Sigmoid colon (tissue), 7 donors: Measurements from ENCODE around the gene IL27RA. TPM values are rescaled to one million over a fixed set of nuclear protein-coding genes. Genes with fewer than 3 reads are reported as not detected.

Experiments
- DNase-seq: peaks from one replicate; pipeline ENCODE4 v3.0.0-alpha.2; 2019
- H3K27ac ChIP-seq, 4 donors: fragments of 200-600 bp; sonication (generic); one replicate each; pipeline ENCODE4 v1.5.1; 2016 to 2019; ENCODE audit warnings: mild to moderate bottlenecking in 1 of 4
- H3K27me3 ChIP-seq, 3 donors: fragments of 200-600 bp; sonication (generic); one replicate each; pipeline ENCODE4 v1.5.1; 2019; ENCODE audit warnings: mild to moderate bottlenecking in 1 of 3
- H3K36me3 ChIP-seq, 4 donors: fragments of 200-600 bp; sonication (generic); one replicate each; pipeline ENCODE4 v1.5.1; 2016 to 2019
- H3K4me1 ChIP-seq, 4 donors: fragments of 200-600 bp; sonication (generic); one replicate each; pipeline ENCODE4 v1.5.1; 2017 to 2019
- H3K4me3 ChIP-seq, 4 donors: fragments of 200-600 bp; sonication (generic); one replicate each; pipeline ENCODE4 v1.5.1; 2017 to 2019; ENCODE audit warnings: mild to moderate bottlenecking in 2 of 4, moderate library complexity in 1 of 4
- H3K9me3 ChIP-seq, 4 donors: fragments of 200-600 bp in 3 of 4; sonication (generic) in 3 of 4; one replicate each; pipeline versions ENCODE4 v1.5.1 to v1.6.1; 2013 to 2019
- EP300 ChIP-seq, 4 donors: sonication (generic); formaldehyde crosslinking; IDR thresholded peaks; one replicate each; pipeline ENCODE4 v1.6.1; 2017; ENCODE audit warnings: antibody characterized with exemption in 4 of 4
- POLR2A ChIP-seq, 2 donors: fragments of 450-650 bp; IDR thresholded peaks; one replicate each; pipeline ENCODE4 v1.6.1; 2016; ENCODE audit warnings: antibody characterized with exemption in 2 of 2, mild to moderate bottlenecking in 2 of 2, moderate library complexity in 2 of 2
- POLR2AphosphoS5 ChIP-seq, 4 donors: sonication (generic); formaldehyde crosslinking; IDR thresholded peaks; one replicate each; pipeline ENCODE4 v1.6.1; 2017; ENCODE audit warnings: antibody characterized with exemption in 4 of 4
- WGBS, 2 donors: extraction: QIAGEN DNeasy Blood & Tissue Kit; methylation state at CpG; one replicate each; pipeline ENCODE4 v1.1.7; 2013; 5-methylcytosine and 5-hydroxymethylcytosine counted together
- intact Hi-C: fragments of 100-400 bp; cut with DNase I; formaldehyde crosslinking; loops from one replicate; pipeline ENCODE4 v1.15.1; 2023
- polyA plus RNA-seq, 3 donors: library from polyadenylated mRNA; stranded (reverse); fragments of 200-250 nt; gene quantifications; one replicate each; pipeline ENCODE4 v1.2.3, GENCODE V29; 2013
- total RNA-seq, 4 donors: library from RNA; depleted of rRNA; stranded (reverse); fragments of >200 nt; gene quantifications; one replicate each; pipeline ENCODE4 v1.1.0, GENCODE V29; 2016
- TF ChIP-seq, protein P1 (sequence below), 4 experiments: fragments of 450-650 bp in 3 of 4; fragments of 200-600 bp in 1 of 4; IDR thresholded peaks; one replicate each; pipeline ENCODE4 v1.5.1; 2016 to 2019; ENCODE audit warnings: antibody characterized with exemption in 4 of 4, mild to moderate bottlenecking in 3 of 4, moderate library complexity in 2 of 4
- donor health status: healthy with polysubstance abuse.
- donor health status: Bipolar disorder and iron deficiency.
- donor health status: healthy.

Gene IL27RA
- total and polyA plus RNA-seq, 7 donors = 0.60 to 10.3 (median 1.5) TPM

- peak; percentile 77 for DNase-seq
- peak overlapping the region; percentile 87 to 93 (median 91) for H3K27ac ChIP-seq
- H3K4me1 ChIP-seq = peaks cover 0 to 41% (median 38%) of the 10 kb centered on the region in 4 donors
- intact Hi-C loops = loop anchor here (1.0 to 2.0 kb wide), 4 partner anchors 39 to 194 kb away; partner anchors contain the start of genes ASF1B and RFX1
- no peaks in the 10 kb centered on the region for H3K27me3 ChIP-seq
- no peaks in the 10 kb centered on the region for H3K36me3 ChIP-seq
- 1 to 2% methylated on average over 44 of the region's 44 CpGs for WGBS, 2 donors
- H3K9me3 ChIP-seq = no peaks in the 10 kb centered on the region
- H3K4me3 ChIP-seq = peak overlapping the region; percentile 42 to 77 (median 62)
- TF ChIP-seq, protein P1, sequence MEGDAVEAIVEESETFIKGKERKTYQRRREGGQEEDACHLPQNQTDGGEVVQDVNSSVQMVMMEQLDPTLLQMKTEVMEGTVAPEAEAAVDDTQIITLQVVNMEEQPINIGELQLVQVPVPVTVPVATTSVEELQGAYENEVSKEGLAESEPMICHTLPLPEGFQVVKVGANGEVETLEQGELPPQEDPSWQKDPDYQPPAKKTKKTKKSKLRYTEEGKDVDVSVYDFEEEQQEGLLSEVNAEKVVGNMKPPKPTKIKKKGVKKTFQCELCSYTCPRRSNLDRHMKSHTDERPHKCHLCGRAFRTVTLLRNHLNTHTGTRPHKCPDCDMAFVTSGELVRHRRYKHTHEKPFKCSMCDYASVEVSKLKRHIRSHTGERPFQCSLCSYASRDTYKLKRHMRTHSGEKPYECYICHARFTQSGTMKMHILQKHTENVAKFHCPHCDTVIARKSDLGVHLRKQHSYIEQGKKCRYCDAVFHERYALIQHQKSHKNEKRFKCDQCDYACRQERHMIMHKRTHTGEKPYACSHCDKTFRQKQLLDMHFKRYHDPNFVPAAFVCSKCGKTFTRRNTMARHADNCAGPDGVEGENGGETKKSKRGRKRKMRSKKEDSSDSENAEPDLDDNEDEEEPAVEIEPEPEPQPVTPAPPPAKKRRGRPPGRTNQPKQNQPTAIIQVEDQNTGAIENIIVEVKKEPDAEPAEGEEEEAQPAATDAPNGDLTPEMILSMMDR (IDR thresholded peaks at IDR 0.05) = no peak
- no peak for TF ChIP-seq POLR2AphosphoS5 (IDR thresholded peaks at IDR 0.05)
- TF ChIP-seq POLR2A (IDR thresholded peaks at IDR 0.05) = no peak
- no peak for TF ChIP-seq EP300 (IDR thresholded peaks at IDR 0.05)
These were observed 42.6 kb downstream of the IL27RA start for GRCh38 chr19:14073925-14074838.

DNA sequence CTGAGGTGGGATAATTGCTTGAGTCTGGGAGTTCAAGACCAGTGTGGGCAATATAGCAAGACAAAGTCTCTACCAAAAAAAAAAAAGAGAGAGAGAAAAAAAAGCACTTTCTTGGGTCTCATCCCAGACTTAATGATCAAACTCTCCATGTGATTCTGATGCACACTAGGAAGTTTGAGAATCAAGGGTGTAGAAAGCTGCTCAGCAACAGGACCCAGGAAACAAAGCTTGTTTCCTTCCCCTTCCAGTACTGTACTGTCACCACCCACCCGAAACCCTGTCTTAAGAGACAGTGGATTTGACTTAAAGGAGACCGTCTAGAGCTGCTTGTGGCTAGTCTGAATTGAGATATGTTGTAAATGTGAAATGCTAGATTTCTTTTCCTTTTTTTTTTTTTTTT is 46.8 kb downstream of the IL27RA start:
- H3K27me3 ChIP-seq = no peaks in the 10 kb centered on the region
- intact Hi-C loops = no loop called here
- TF ChIP-seq POLR2A (IDR thresholded peaks at IDR 0.05) = no peak
- peak in 1 of 4 donors; percentile 11 for TF ChIP-seq POLR2AphosphoS5 (IDR thresholded peaks at IDR 0.05)
- H3K36me3 ChIP-seq = no peaks in the 10 kb centered on the region
- peaks cover 0 to 43% (median 38%) of the 10 kb centered on the region in 4 donors for H3K4me1 ChIP-seq
- WGBS, 2 donors = 43 to 49% methylated on average over 2 of the region's 2 CpGs
- DNase-seq = no peak
- no peak overlapping the region for H3K4me3 ChIP-seq
- no peaks in the 10 kb centered on the region for H3K9me3 ChIP-seq
- no peak overlapping the region for H3K27ac ChIP-seq

GRCh38 chr19:14080887-14081796 is 49.6 kb downstream of the IL27RA start:
- Histone ChIP-seq H3K4me1 (peaks cover 0 to 22% (median 19%) of the 10 kb centered on the region in 4 donors), H3K27me3 (no peaks in the 10 kb centered on the region), H3K9me3 (no peaks in the 10 kb centered on the region), H3K27ac (peak overlapping the region; percentile 86 to 95 (median 90)), H3K36me3 (no peaks in the 10 kb centered on the region), H3K4me3 (peak overlapping the region; percentile 64 to 88 (median 76))
- DNase-seq = peak; percentile 100
- peak; percentile 74 to 89 (median 88) for TF ChIP-seq POLR2AphosphoS5 (IDR thresholded peaks at IDR 0.05)
- TF ChIP-seq, protein P1 (IDR thresholded peaks at IDR 0.05) = no peak
- TF ChIP-seq EP300 (IDR thresholded peaks at IDR 0.05) = no peak
- peak in 1 of 2 donors; percentile 74 for TF ChIP-seq POLR2A (IDR thresholded peaks at IDR 0.05)
- intact Hi-C loops = loop anchor here (10.0 kb wide), 1 partner anchor 286 kb away; the partner anchor contains the start of gene ZSWIM4
- 0% methylated on average over 50 of the region's 50 CpGs for WGBS, 2 donors

DNA sequence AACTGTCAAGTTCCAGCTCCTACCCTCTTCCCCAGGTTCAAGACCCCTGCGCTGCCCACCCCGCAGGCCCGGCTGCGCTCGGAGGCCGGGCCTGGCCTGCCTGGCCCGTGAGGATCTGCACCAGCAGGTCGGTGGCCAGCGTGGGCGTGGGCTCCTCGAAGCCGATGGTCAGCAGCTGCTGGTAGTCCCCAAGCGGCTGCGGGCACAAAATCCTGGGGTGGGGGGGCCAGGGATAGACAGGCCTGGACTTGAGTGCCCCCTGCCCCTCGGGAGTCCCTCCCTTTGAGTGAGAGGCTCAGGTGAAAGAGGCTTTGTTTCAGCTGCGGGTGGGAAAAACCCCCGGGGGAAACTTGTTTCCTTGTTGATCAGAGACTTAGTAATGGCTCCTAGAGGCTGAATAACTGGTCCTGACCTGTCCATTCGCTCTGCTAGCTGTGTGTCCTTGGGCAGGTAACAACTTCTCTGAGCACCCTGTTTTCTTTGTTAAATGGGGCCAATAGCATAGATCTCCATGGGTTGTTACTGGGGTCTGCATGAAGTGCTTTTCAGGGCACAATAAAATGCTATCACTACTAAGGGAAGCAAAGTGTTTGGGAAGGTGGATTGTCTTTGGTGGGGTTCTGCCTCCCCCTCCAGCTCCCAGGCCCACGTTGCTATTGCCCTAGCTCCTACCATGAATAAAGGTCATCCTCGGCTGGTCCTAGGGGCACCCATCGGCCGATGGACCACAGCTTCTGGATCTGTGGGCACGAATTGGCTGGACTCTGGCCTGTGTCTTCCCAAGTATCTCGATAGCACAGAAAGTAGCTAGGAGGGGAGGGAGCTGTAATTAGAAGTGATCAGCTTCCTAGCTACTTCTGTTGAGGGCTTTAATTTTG is 50.5 kb downstream of the IL27RA start:
- WGBS, 2 donors = 7 to 21% methylated on average over 24 of the region's 24 CpGs

More for the DNA sequence above, 50.5 kb downstream of the IL27RA start:
- Histone ChIP-seq H3K27ac (peak overlapping the region; percentile 86 to 95 (median 90)), H3K27me3 (no peaks in the 10 kb centered on the region), H3K4me1 (peaks cover 0 to 22% (median 19%) of the 10 kb centered on the region in 4 donors), H3K4me3 (peak overlapping the region; percentile 64 to 88 (median 76)), H3K36me3 (no peaks in the 10 kb centered on the region), H3K9me3 (no peaks in the 10 kb centered on the region)
- TF ChIP-seq, protein P1 (IDR thresholded peaks at IDR 0.05) = peak in 1 of 4 experiments; percentile 14
- no peak for TF ChIP-seq EP300 (IDR thresholded peaks at IDR 0.05)
- DNase-seq = peak; percentile 80
- intact Hi-C loops = loop anchor here (10.0 kb wide), 1 partner anchor 287 kb away; the partner anchor contains the start of gene ZSWIM4
